ENCODE data around the gene PLCH1.

Gene PLCH1

GRCh38 chr3:155339052-155339451 lies 405.8 kb downstream of the PLCH1 start:
- DNase-seq (ENCODE audit: low read depth, low spot score) = no peak

GRCh38 chr3:155335724-155336354 lies 409.0 kb downstream of the PLCH1 start:
- DNase-seq (ENCODE audit: low read depth, low spot score) = no peak

GRCh38 chr3:155334914-155335723 lies 409.8 kb downstream of the PLCH1 start:
- no peak for DNase-seq (ENCODE audit: low read depth, low spot score)

DNA sequence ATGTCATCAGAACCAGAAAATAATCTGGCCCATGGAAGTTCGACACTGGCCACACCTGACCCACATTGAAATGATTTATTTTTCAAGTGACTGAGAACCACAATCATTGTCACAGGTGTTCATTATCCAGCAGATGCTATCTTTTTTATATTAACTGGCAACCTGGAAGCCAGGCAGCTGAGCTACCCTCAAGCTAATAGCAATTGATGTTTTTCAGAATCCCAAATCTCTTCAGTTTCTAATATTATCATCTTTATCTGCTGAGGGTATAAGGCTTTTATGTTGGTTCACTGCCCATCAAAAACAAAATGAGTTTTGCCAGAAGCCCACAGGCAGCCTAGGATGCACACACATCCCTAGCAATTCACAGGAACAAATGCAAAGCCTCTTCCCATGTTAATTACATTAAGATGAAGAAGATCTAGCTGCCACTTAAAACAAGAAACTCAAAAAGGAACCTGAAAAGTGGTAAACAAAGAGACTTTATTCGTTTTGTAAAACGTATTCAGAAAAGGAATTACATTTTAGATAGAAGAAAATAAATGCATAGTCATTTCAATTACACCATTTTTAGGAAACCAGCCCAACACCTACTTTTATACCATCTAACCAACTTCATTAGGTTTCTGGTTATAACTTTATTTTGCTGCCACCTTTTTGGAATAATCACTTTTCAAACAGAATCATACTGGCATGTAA lies 410.5 kb downstream of the PLCH1 start:
- no peak for DNase-seq (ENCODE audit: low read depth, low spot score)

DNA sequence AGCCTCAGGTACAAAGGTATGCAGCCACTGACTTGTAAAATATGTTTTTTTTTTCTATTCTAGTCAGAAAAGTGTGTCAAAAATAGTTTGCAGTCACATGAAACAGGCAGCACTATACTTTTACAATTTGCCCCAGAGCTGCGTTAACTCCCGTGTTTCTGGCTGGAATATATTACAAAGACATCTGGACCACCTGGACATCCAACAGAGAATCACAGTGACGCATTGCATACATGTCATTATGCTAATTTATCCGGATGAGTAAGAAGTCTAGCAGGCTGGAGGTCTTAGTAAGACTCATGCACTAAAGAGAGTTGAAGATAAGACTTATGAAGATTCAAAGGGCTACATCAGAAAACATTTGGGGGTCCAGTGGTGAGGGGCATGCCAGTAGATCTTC lies 412.2 kb downstream of the PLCH1 start:
- no peak for DNase-seq (ENCODE audit: low read depth, low spot score)

GRCh38 chr3:155331078-155331477 lies 413.8 kb downstream of the PLCH1 start:
- no peak for DNase-seq (ENCODE audit: low read depth, low spot score)

GRCh38 chr3:155330370-155330769 lies 414.5 kb downstream of the PLCH1 start:
- DNase-seq (ENCODE audit: low read depth, low spot score) = no peak

GRCh38 chr3:155329513-155330048 lies 415.3 kb downstream of the PLCH1 start:
- no peak for DNase-seq (ENCODE audit: low read depth, low spot score)

GRCh38 chr3:155327871-155328270 lies 417.0 kb downstream of the PLCH1 start:
- no peak for DNase-seq (ENCODE audit: low read depth, low spot score)

DNA sequence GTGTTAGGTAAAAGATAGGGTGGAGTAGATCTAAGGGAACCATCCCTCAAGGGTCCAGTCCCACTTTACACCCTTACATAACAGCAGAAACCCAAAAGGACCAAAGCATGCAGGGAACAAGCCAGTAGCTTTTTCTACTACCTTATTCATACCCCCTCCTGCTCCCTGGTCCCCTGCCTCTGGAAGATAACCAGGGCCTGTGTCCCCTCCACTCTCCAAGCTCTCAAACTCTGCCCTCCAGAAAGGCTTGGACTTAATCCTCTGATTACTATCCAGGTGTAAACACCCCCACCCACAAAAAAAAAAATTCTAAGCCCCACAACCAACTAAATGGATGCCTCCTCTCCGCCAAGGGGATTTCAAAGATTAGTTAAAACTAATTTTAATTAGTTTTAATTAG lies 417.4 kb downstream of the PLCH1 start:
- DNase-seq (ENCODE audit: low read depth, low spot score) = no peak

GRCh38 chr3:155326901-155327300 lies 418.0 kb downstream of the PLCH1 start:
- DNase-seq (ENCODE audit: low read depth, low spot score) = no peak

GRCh38 chr3:155326244-155326643 lies 418.6 kb downstream of the PLCH1 start:
- DNase-seq (ENCODE audit: low read depth, low spot score) = no peak
